Activated naive CD8-positive, alpha-beta T cell treated with anti-CD3 and anti-CD28 coated beads, Interleukin-2, amount 50 U/mL, for 24 hours (primary cell): ENCODE data around the gene GOLT1B.

Experiments used
- ATAC-seq: fragments of 150-1000 bp; cut with Tn5 transposase; one replicate; pipeline ENCODE4 v1.10.0; 2021
- DNase-seq: peaks from one replicate; pipeline ENCODE4 v3.0.0; 2021
- H3K27ac Mint-ChIP-seq: one replicate; pipeline ENCODE4 v1.8.0; 2021; ENCODE audit warnings: mild to moderate bottlenecking, mixed read lengths
- H3K27me3 Mint-ChIP-seq: one replicate; pipeline ENCODE4 v1.8.0; 2021; ENCODE audit warnings: mixed read lengths
- H3K36me3 Mint-ChIP-seq: one replicate; pipeline ENCODE4 v1.8.0; 2021; ENCODE audit warnings: low read depth, mixed read lengths
- H3K4me1 Mint-ChIP-seq: one replicate; pipeline ENCODE4 v1.8.0; 2021; ENCODE audit warnings: mixed read lengths
- H3K4me3 Mint-ChIP-seq: one replicate; pipeline ENCODE4 v1.8.0; 2021; ENCODE audit warnings: mild to moderate bottlenecking, moderate library complexity, mixed read lengths
- H3K9me3 Mint-ChIP-seq: one replicate; pipeline ENCODE4 v1.8.0; 2021; ENCODE audit warnings: mixed read lengths

GOLT1B gene

DNA sequence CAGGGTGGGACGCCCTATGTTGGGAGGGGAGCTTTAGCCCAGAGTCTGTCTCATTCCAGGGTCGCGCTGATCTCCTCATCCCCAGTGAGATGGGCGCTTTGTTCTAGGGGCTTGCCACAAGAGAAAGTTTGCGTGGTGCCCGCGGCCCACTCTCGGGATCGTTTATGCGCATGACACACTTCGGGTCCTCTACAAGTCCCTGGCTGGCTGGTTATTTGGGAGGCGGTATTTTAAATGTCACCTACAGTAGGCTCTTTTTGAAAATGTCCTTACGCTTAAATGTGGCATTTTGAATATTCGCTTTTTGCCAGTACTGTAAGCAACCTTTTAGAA is 541 bp downstream of the GOLT1B start:
- no peak overlapping the region for H3K27ac Mint-ChIP-seq
- no peaks in the 10 kb centered on the region for H3K9me3 Mint-ChIP-seq
- H3K4me1 Mint-ChIP-seq, result peaks cover 33% of the 10 kb centered on the region
- peak; percentile 44 for DNase-seq
- H3K4me3 Mint-ChIP-seq, result no peak overlapping the region
- H3K36me3 Mint-ChIP-seq, result peaks cover 24% of the 10 kb centered on the region
- ATAC-seq, result peak; percentile 10
- H3K27me3 Mint-ChIP-seq, result no peaks in the 10 kb centered on the region

- H3K27me3 Mint-ChIP-seq, result no peaks in the 10 kb centered on the region
- H3K27ac Mint-ChIP-seq, result no peak overlapping the region
- no peaks in the 10 kb centered on the region for H3K9me3 Mint-ChIP-seq
- peaks cover 33% of the 10 kb centered on the region for H3K4me1 Mint-ChIP-seq
- H3K4me3 Mint-ChIP-seq, result no peak overlapping the region
- DNase-seq (peak; percentile 12), ATAC-seq (no peak)
- H3K36me3 Mint-ChIP-seq, result peaks cover 20% of the 10 kb centered on the region
These were observed 1.3 kb downstream of the GOLT1B start for GRCh38 chr12:21502872-21503271.

DNA sequence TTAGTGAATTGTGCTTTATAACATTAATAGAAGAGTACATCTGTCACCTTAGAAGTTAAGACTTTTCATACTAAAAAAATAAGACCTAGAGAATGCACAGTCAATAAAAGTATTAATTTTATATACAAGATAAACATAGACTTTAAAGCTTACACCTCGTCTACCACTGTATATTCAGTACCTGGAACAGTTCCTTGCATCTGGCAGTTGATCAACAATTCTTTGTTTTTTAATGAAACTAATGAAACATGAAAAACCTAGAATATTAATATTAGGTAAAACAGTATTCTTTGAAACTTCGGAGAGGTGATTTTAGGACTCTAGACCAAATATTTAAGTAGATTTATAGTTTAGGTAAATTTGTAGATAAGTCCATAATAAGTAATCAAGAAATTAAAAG is 4.3 kb downstream of the GOLT1B start:
- Mint-ChIP-seq H3K4me3 (no peak overlapping the region), H3K9me3 (no peaks in the 10 kb centered on the region), H3K36me3 (peaks cover 25% of the 10 kb centered on the region), H3K27me3 (no peaks in the 10 kb centered on the region), H3K27ac (no peak overlapping the region), H3K4me1 (peaks cover 54% of the 10 kb centered on the region)
- ATAC-seq, result no peak
- DNase-seq, result no peak

- H3K4me1 Mint-ChIP-seq, result peaks cover 50% of the 10 kb centered on the region
- H3K27me3 Mint-ChIP-seq, result no peaks in the 10 kb centered on the region
- no peaks in the 10 kb centered on the region for H3K9me3 Mint-ChIP-seq
- ATAC-seq (no peak), DNase-seq (no peak)
- no peak overlapping the region for H3K4me3 Mint-ChIP-seq
- H3K27ac Mint-ChIP-seq, result no peak overlapping the region
- H3K36me3 Mint-ChIP-seq, result peaks cover 32% of the 10 kb centered on the region
These were observed 6.3 kb downstream of the GOLT1B start for GRCh38 chr12:21507849-21508248.

- H3K27me3 Mint-ChIP-seq, result no peaks in the 10 kb centered on the region
- peaks cover 31% of the 10 kb centered on the region for H3K4me1 Mint-ChIP-seq
- H3K27ac Mint-ChIP-seq, result peak overlapping the region; percentile 61
- H3K9me3 Mint-ChIP-seq, result no peaks in the 10 kb centered on the region
- ATAC-seq, result peak; percentile 66
- DNase-seq, result no peak
- H3K4me3 Mint-ChIP-seq, result peak overlapping the region; percentile 7
- peaks cover 46% of the 10 kb centered on the region for H3K36me3 Mint-ChIP-seq
These were observed 8.2 kb downstream of the GOLT1B start for GRCh38 chr12:21509768-21510167.

DNA sequence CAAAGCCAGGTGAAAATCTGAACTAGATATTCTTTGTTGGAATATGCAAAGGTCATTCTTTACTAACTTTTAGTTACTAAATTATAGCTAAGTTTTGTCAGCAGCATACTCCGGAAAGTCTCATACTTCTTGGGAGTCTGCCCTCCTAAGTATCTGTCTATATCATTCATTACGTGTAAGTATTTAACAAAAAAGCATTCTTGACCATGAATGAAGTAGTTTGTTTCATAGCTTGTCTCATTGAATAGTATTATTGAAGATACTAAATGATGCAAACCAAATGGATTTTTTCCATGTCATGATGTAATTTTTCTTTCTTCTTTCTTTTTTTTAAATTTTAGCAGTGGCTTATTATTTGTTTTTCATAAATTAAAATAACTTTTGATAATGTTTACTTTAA is 14.7 kb downstream of the GOLT1B start:
- Mint-ChIP-seq H3K9me3 (no peaks in the 10 kb centered on the region), H3K36me3 (peaks cover 40% of the 10 kb centered on the region), H3K4me1 (no peaks in the 10 kb centered on the region), H3K27me3 (no peaks in the 10 kb centered on the region), H3K4me3 (no peak overlapping the region), H3K27ac (no peak overlapping the region)
- ATAC-seq, result no peak
- no peak for DNase-seq

- H3K4me3 Mint-ChIP-seq, result no peak overlapping the region
- H3K36me3 Mint-ChIP-seq, result peaks cover 30% of the 10 kb centered on the region
- no peak overlapping the region for H3K27ac Mint-ChIP-seq
- DNase-seq (no peak), ATAC-seq (no peak)
- no peaks in the 10 kb centered on the region for H3K4me1 Mint-ChIP-seq
- no peaks in the 10 kb centered on the region for H3K27me3 Mint-ChIP-seq
- no peaks in the 10 kb centered on the region for H3K9me3 Mint-ChIP-seq
These were observed 16.9 kb downstream of the GOLT1B start for GRCh38 chr12:21518451-21518850.

- Mint-ChIP-seq H3K27ac (no peak overlapping the region), H3K4me1 (no peaks in the 10 kb centered on the region), H3K9me3 (peaks cover 6% of the 10 kb centered on the region), H3K27me3 (peaks cover 2% of the 10 kb centered on the region), H3K4me3 (no peak overlapping the region), H3K36me3 (peaks cover 12% of the 10 kb centered on the region)
- no peak for ATAC-seq
- DNase-seq, result no peak
These were observed 20.0 kb downstream of the GOLT1B start for GRCh38 chr12:21521541-21521940.

GRCh38 chr12:21523148-21523547 is 21.6 kb downstream of the GOLT1B start:
- peaks cover 6% of the 10 kb centered on the region for H3K4me1 Mint-ChIP-seq
- ATAC-seq, result no peak
- no peak overlapping the region for H3K4me3 Mint-ChIP-seq
- H3K36me3 Mint-ChIP-seq, result peaks cover 7% of the 10 kb centered on the region
- peaks cover 6% of the 10 kb centered on the region for H3K9me3 Mint-ChIP-seq
- H3K27me3 Mint-ChIP-seq, result peaks cover 7% of the 10 kb centered on the region
- no peak overlapping the region for H3K27ac Mint-ChIP-seq
- no peak for DNase-seq

DNA sequence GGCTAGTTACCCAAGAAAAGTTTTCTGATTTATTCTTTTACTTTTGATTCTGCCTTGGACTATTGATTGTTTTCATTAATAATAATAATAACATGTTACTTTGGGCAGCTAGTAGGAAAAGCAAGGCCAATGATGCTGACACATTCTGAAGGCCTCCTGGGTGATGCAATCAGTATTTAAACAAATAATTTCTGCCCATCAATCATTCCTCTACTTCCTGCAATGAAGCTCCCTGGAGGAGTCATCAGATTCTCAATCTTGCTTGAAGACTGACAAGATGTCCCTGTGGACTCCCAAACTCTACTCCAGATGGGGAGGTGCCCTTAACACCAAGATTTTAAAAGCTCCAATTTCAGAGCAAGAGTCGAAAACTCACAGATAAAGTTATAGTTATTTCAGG is 24.5 kb downstream of the GOLT1B start, which contains the start of gene SPX:
SPX (plus strand) TSS at position 244 of the 400 bp plus-strand sequence. CDS start 177 bp downstream, outside the sequence.
- H3K36me3 Mint-ChIP-seq, result no peaks in the 10 kb centered on the region
- peaks cover 6% of the 10 kb centered on the region for H3K4me1 Mint-ChIP-seq
- H3K9me3 Mint-ChIP-seq, result peaks cover 6% of the 10 kb centered on the region
- peak within 1 kb of the TSS; percentile 74 for H3K4me3 Mint-ChIP-seq
- ATAC-seq (no peak), DNase-seq (no peak)
- peaks cover 28% of the 10 kb centered on the region for H3K27me3 Mint-ChIP-seq
- no peak within 1 kb of the TSS for H3K27ac Mint-ChIP-seq

DNA sequence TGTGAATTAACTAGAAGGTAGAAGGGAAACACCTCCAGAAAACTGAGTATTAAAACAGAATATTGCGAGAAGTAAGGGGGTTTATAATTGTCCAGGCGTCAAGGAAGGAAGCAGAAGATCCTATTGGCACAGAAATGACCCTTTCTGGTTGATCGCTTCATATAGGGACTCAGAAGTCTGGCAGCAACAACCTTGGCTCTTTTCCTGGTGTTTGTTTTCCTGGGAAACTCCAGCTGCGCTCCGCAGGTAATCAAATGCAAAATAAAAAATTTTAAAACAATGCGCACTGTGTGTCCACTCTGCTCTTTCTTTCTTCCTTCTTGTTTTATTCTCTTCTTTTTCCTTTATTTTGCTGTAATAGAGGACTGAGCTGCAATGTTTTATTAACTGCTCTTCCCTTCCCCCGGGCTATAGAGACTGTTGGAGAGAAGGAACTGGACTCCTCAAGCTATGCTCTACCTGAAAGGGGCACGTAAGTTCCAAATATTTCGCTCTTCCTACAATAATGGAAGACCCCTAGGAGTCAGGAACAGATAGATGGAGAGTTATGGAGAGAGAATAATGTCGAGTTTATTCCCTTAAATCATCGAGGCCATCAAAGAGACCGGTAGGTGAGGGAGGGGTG is 25.2 kb downstream of the GOLT1B start:
- H3K9me3 Mint-ChIP-seq, result peaks cover 6% of the 10 kb centered on the region
- DNase-seq (no peak), ATAC-seq (no peak)
- peaks cover 6% of the 10 kb centered on the region for H3K4me1 Mint-ChIP-seq
- peak overlapping the region; percentile 74 for H3K4me3 Mint-ChIP-seq
- H3K27me3 Mint-ChIP-seq, result peaks cover 28% of the 10 kb centered on the region
- H3K27ac Mint-ChIP-seq, result no peak overlapping the region
- no peaks in the 10 kb centered on the region for H3K36me3 Mint-ChIP-seq

- H3K27me3 Mint-ChIP-seq, result peaks cover 29% of the 10 kb centered on the region
- H3K36me3 Mint-ChIP-seq, result no peaks in the 10 kb centered on the region
- H3K4me3 Mint-ChIP-seq, result peak overlapping the region; percentile 74
- peaks cover 6% of the 10 kb centered on the region for H3K9me3 Mint-ChIP-seq
- ATAC-seq, result peak; percentile 98
- DNase-seq, result peak; percentile 65
- peaks cover 6% of the 10 kb centered on the region for H3K4me1 Mint-ChIP-seq
- H3K27ac Mint-ChIP-seq, result no peak overlapping the region
These were observed 26.0 kb downstream of the GOLT1B start for GRCh38 chr12:21527451-21528180.

- ATAC-seq (no peak), DNase-seq (no peak)
- peaks cover 29% of the 10 kb centered on the region for H3K27me3 Mint-ChIP-seq
- H3K4me1 Mint-ChIP-seq, result peaks cover 6% of the 10 kb centered on the region
- peaks cover 6% of the 10 kb centered on the region for H3K9me3 Mint-ChIP-seq
- H3K36me3 Mint-ChIP-seq, result no peaks in the 10 kb centered on the region
- H3K4me3 Mint-ChIP-seq, result peak overlapping the region; percentile 74
- no peak overlapping the region for H3K27ac Mint-ChIP-seq
These were observed 27.4 kb downstream of the GOLT1B start for GRCh38 chr12:21528953-21529352.

DNA sequence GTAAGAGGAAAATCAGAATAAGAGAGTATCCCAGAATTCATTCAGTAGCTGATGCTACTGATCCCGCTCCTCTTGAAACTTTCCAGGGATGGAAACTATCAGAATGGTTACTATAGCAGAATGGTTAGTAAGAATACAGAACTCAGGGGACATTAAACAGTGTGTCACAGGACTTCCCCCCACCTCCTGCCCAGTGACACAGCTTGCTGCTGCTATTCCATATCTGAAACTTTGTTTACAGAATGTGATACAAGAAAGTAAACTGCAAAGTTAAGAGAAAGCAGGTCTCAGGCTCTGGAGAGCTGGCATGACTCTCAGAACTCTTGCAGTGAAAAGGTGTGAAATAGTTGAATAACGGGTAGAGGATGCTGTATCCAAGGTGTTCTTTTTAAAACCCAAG is 27.9 kb downstream of the GOLT1B start:
- H3K36me3 Mint-ChIP-seq, result no peaks in the 10 kb centered on the region
- no peak for ATAC-seq
- no peak overlapping the region for H3K27ac Mint-ChIP-seq
- no peak overlapping the region for H3K4me3 Mint-ChIP-seq
- H3K9me3 Mint-ChIP-seq, result peaks cover 1% of the 10 kb centered on the region
- no peak for DNase-seq
- peaks cover 6% of the 10 kb centered on the region for H3K4me1 Mint-ChIP-seq
- peaks cover 29% of the 10 kb centered on the region for H3K27me3 Mint-ChIP-seq

DNA sequence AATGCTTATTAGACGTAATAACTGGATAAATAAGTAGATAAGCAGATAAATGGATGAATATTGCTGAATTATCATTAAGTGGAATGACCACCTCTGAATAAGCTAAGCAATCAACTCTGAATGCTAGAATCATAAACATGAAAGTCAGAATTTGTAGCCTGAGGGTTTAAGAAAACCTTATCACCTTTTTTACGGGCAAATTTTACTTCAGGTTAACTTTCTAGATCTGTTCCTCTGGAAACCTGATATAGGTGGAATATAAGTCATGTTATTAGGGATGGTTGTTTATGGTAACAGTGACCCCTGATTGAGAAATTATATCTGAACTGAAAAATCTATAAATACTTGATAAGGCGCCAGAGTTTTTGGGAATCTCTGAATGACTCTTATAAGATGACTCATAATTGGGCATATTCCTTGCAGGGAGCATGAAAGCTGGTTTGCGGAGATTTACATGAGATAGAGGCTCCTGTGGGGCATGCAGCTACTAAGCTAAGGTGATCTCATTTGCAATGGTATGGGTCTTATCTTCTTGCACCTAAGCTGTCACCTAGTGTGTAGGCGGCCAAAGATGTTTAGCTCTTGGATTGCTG is 36.6 kb downstream of the GOLT1B start:
- ATAC-seq, result no peak
- Mint-ChIP-seq H3K36me3 (no peaks in the 10 kb centered on the region), H3K27ac (no peak overlapping the region), H3K4me3 (no peak overlapping the region), H3K27me3 (no peaks in the 10 kb centered on the region), H3K9me3 (no peaks in the 10 kb centered on the region), H3K4me1 (no peaks in the 10 kb centered on the region)
- no peak for DNase-seq
